WI38 (cell line): Measurements from ENCODE around the gene DYNC1I1.

Source experiments
- H3K4me3 ChIP-seq: 2 replicates; pipeline ENCODE4 v1.5.1; 2011; ENCODE audit warnings: low read depth, mild to moderate bottlenecking, control low read depth, low read length
- TF ChIP-seq, protein P1 (sequence below): IDR thresholded peaks from 2 replicates; pipeline ENCODE4 v1.5.1; 2012; ENCODE audit warnings: low read depth, mild to moderate bottlenecking, control low read depth, low read length

Gene DYNC1I1

DNA sequence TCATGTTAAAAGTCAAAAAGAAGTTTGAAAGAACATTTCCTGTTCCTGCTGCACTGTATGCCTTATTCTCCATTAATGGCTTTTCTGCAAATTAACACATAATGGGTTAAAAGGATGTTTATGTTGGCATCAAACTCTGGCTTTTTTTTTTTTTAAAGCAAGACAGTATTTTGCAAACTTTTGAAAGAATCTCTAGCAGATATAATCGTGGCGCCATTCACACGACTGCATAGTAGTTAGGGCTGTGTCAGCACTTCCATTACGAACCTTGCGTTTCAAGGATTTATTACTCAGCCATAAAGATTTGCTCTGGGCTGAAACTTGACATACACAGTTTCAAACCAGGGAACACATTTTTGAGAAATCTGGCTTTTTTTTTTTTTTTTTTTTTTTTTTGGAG is 207.8 kb downstream of the DYNC1I1 start:
- no peak overlapping the region for H3K4me3 ChIP-seq
- TF ChIP-seq, protein P1, sequence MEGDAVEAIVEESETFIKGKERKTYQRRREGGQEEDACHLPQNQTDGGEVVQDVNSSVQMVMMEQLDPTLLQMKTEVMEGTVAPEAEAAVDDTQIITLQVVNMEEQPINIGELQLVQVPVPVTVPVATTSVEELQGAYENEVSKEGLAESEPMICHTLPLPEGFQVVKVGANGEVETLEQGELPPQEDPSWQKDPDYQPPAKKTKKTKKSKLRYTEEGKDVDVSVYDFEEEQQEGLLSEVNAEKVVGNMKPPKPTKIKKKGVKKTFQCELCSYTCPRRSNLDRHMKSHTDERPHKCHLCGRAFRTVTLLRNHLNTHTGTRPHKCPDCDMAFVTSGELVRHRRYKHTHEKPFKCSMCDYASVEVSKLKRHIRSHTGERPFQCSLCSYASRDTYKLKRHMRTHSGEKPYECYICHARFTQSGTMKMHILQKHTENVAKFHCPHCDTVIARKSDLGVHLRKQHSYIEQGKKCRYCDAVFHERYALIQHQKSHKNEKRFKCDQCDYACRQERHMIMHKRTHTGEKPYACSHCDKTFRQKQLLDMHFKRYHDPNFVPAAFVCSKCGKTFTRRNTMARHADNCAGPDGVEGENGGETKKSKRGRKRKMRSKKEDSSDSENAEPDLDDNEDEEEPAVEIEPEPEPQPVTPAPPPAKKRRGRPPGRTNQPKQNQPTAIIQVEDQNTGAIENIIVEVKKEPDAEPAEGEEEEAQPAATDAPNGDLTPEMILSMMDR: no peak

DNA sequence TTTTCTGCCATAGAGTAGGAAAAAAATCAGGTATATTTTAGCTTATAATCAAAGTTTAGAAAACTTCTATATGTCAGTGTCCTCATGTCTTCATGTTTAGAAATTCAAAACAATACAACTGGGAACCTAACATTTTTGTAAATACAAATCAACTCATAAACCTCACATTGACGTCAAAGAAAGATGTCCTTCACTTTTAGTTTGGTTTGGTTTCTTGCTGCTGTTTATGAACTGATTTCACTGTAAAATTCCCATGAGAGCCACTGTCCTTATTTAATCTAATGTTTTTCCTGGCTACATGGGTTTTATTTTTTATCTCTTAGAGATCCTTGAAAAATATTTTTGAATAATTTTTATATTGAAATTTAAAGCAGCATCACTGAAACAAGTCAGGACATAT is 208.4 kb downstream of the DYNC1I1 start:
- no peak overlapping the region for H3K4me3 ChIP-seq

DNA sequence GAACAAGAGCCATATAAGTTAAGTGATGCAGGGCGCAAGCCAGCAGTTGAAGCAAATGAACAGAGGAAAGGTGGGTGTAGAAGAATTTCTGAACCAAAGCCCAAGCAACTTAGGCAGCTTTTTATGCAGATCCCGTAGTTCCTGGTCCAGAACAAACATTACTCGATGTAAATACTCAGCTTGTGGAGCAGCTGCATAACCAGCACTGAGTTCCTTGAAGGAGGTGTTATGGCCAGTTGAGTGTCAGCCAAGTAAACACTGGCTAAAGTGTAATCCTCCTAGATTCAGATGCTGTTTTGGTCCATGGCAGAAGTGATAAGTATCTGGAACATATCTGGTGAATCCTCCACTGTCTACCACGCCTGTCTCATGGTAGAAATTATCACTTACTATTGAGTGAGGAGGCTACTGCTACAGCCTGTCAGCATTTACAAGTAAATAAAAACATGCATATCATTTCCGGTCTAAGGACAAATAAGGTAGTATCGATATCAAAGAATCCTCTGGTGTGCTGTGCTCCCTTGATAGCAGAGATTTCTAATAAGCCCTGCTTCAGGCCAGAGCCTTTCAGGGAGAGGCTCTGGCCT is 213.9 kb downstream of the DYNC1I1 start:
- TF ChIP-seq, protein P1: no peak
- no peak overlapping the region for H3K4me3 ChIP-seq

More for the DNA sequence above, 208.4 kb downstream of the DYNC1I1 start:
- TF ChIP-seq, protein P1: no peak

DNA sequence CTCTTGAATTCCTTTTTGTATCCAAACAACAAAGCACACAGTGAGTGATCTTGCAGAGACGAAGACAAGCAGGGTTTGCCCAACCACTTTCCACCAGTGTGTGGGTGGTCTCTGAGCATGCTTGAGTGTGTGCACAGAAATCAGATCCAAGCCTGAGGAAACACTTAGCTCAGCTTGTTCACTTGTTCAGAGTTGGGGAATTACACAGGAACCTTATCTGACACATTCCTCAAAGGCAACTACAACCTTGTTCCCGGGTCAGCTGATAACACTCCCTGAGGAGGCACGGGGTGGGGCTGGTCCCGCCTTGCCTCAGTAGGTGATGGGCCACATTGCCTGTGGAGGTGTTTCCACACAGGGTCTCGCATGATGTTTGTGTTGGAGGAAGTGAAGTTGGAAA is 216.9 kb downstream of the DYNC1I1 start:
- TF ChIP-seq, protein P1: no peak
- no peak overlapping the region for H3K4me3 ChIP-seq

DNA sequence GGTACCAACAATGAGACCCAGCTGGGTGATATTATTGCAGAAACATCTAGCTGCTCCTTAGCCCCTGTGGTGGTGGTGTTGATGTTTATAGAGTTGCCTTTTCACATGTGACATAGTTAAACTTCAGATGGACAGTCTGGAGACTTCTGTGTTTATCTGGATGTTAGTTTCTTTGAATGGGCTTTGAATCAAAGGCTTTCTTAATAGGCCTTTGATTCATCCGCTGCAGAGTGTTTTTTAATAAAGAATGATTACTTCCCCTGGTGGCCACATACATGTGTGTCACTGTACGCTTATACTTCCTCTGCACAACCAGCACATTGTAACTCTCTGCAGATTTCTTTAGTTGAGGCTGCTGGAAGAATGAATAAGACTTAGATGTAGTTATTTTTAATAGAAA is 221.0 kb downstream of the DYNC1I1 start:
- TF ChIP-seq, protein P1: no peak
- no peak overlapping the region for H3K4me3 ChIP-seq

DNA sequence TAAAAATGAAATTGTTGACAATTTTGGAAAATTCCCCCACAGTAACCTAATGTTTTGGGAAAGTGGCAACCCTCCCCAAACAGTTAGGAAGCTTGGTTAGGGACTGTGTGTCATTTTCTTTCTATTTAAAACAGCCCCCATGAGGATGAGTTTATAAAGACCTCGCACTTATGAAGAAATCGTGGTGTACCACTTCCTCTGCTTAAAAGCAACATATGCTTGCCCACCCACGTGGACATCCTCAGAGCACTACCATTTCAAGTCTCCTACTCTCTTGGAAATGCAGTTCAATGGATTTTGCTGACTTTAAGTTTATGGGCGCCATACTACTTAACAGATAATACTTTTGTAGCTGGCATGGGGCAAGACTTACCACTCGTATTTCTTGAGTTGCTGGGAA is 223.8 kb downstream of the DYNC1I1 start:
- no peak overlapping the region for H3K4me3 ChIP-seq

DNA sequence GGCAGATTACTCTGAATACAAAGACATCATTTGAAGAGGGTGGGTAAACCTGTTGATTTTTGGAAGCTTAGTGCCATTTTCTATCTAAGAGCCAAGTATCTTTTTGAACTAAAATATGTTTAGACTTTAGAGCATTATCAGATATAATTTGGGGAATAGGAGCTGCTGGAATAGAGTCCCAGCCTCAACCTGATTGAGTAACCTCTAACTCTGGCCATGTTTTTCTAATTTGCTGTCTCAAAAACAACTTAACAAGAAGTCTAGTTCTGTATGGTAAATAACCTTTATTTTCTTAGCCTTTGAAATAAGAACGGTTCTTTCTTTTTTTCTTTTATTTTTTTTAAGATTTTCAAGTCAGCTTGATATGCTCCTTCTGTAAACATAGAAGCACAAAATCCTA is 224.5 kb downstream of the DYNC1I1 start:
- TF ChIP-seq, protein P1: no peak
- H3K4me3 ChIP-seq: no peak overlapping the region

More for the DNA sequence above, 223.8 kb downstream of the DYNC1I1 start:
- TF ChIP-seq, protein P1: no peak
